Eye (tissue), 1 donor: ENCODE measurements around the gene WDR86.

Source experiments
- DNase-seq: peaks from one replicate; pipeline ENCODE4 v3.0.0-alpha.2; 2015

The WDR86 gene

GRCh38 chr7:151439855-151440798, 30.3 kb upstream of the WDR86 start, which contains the start of gene CRYGN:
Gene CRYGN, minus strand, starts transcription at chr7:151440141. Its CDS starts 224 bp downstream, at chr7:151439917.
- peak; percentile 66 for DNase-seq

GRCh38 chr7:151438864-151439601, 29.2 kb upstream of the WDR86 start:
- DNase-seq = no peak

- no peak for DNase-seq
Measured at GRCh38 chr7:151437866-151438516, 28.2 kb upstream of the WDR86 start.

- DNase-seq = no peak
Measured at GRCh38 chr7:151437159-151437553, 27.3 kb upstream of the WDR86 start.

GRCh38 chr7:151436446-151437158, 26.8 kb upstream of the WDR86 start:
- DNase-seq = no peak

- no peak for DNase-seq
Measured at GRCh38 chr7:151435971-151436370, 26.1 kb upstream of the WDR86 start.

GRCh38 chr7:151435103-151435916, 25.5 kb upstream of the WDR86 start:
- no peak for DNase-seq

- DNase-seq = no peak
Measured at GRCh38 chr7:151434549-151434948, 24.7 kb upstream of the WDR86 start.

GRCh38 chr7:151433721-151434400, 24.0 kb upstream of the WDR86 start:
- no peak for DNase-seq

- no peak for DNase-seq
Measured at GRCh38 chr7:151432658-151433521, 23.1 kb upstream of the WDR86 start.

- no peak for DNase-seq
Measured at GRCh38 chr7:151431768-151432311, 22.0 kb upstream of the WDR86 start.

GRCh38 chr7:151431281-151431767, 21.5 kb upstream of the WDR86 start:
- no peak for DNase-seq

- no peak for DNase-seq
Measured at GRCh38 chr7:151430391-151431205, 20.8 kb upstream of the WDR86 start.

- DNase-seq = no peak
Measured at GRCh38 chr7:151429560-151430331, 19.9 kb upstream of the WDR86 start.

- DNase-seq = no peak
Measured at GRCh38 chr7:151429237-151429559, 19.4 kb upstream of the WDR86 start.

- DNase-seq = peak; percentile 84
Measured at GRCh38 chr7:151428378-151429236, 18.8 kb upstream of the WDR86 start.
